Measurements from ENCODE around the gene HMSD.

- TF ChIP-seq JUND (CRISPR knock-in tag; IDR thresholded peaks at IDR 0.05) (no peak), ZNF234 (CRISPR knock-in tag; conservative IDR thresholded peaks at IDR 0.05) (no peak), ZKSCAN1 (IDR thresholded peaks at IDR 0.05; ENCODE audit: low read length) (no peak), TBX3 (IDR thresholded peaks at IDR 0.05; ENCODE audit: borderline replicate concordance) (no peak), ZFP36 (IDR thresholded peaks at IDR 0.05; ENCODE audit: borderline replicate concordance, low read depth, low read length, partially characterized antibody) (no peak), NFRKB (IDR thresholded peaks at IDR 0.05) (no peak)
Observed at GRCh38 chr18:63997041-63997440, 47.9 kb downstream of the HMSD start.
